Choroid plexus epithelial cell (primary cell): Measurements from ENCODE around the gene ELOB.

Source experiments
- DNase-seq: peaks from one replicate; pipeline ENCODE4 v3.0.0-alpha.2; 2010; ENCODE audit warnings: low read depth
- H3K4me3 ChIP-seq: 2 replicates; pipeline ENCODE4 v1.5.1; 2011; ENCODE audit warnings: low read depth, mild to moderate bottlenecking, control low read depth, low read length, moderate library complexity
- CTCF ChIP-seq: conservative IDR thresholded peaks from 2 replicates; pipeline ENCODE4 v1.5.1; 2011; ENCODE audit warnings: low read depth, mild to moderate bottlenecking, control low read depth, inconsistent platforms, low read length, moderate library complexity

Gene ELOB

GRCh38 chr16:2752850-2753732, 24.0 kb downstream of the ELOB start:
- TF ChIP-seq CTCF = no peak
- H3K4me3 ChIP-seq = peak overlapping the region; percentile 92
- DNase-seq = peak; percentile 79

GRCh38 chr16:2752035-2752849, 24.8 kb downstream of the ELOB start, which contains the start of gene SRRM2:
Gene SRRM2 (plus strand): TSS chr16:2752638. CDS start chr16:2756365, 3,727 bp downstream.
- DNase-seq = peak; percentile 97
- no peak for TF ChIP-seq CTCF
- peak within 1 kb of the TSS; percentile 92 for H3K4me3 ChIP-seq

GRCh38 chr16:2751577-2752034, 25.5 kb downstream of the ELOB start:
- H3K4me3 ChIP-seq = peak overlapping the region; percentile 92
- no peak for DNase-seq
- TF ChIP-seq CTCF = no peak

GRCh38 chr16:2749936-2750335, 27.1 kb downstream of the ELOB start:
- TF ChIP-seq CTCF = no peak
- DNase-seq = no peak
- H3K4me3 ChIP-seq = no peak overlapping the region

GRCh38 chr16:2749476-2749875, 27.6 kb downstream of the ELOB start:
- no peak overlapping the region for H3K4me3 ChIP-seq
- no peak for TF ChIP-seq CTCF
- no peak for DNase-seq

GRCh38 chr16:2748757-2749455, 28.2 kb downstream of the ELOB start:
- DNase-seq = no peak
- H3K4me3 ChIP-seq = no peak overlapping the region

More at GRCh38 chr16:2748757-2749455, 28.2 kb downstream of the ELOB start:
- no peak for TF ChIP-seq CTCF
